Fibroblast of lung (primary cell): ENCODE results near the gene MYH10.

Experiments used
- EZH2 ChIP-seq: IDR thresholded peaks from 2 replicates; pipeline ENCODE4 v1.5.1; 2012; ENCODE audit warnings: low read length, control low read depth, mild to moderate bottlenecking; ENCODE audit errors: missing control alignments
- TF ChIP-seq, protein P1 (sequence below), 2 donors: IDR thresholded peaks in 1 of 2; conservative IDR thresholded peaks in 1 of 2; 1 replicate in 1 of 2; 2 replicates in 1 of 2; pipeline ENCODE4 v1.5.1; 2011 to 2012; ENCODE audit warnings: low read length in 2 of 2, control low read depth in 1 of 2, inconsistent platforms in 1 of 2, low read depth in 1 of 2, mild to moderate bottlenecking in 1 of 2

DNA sequence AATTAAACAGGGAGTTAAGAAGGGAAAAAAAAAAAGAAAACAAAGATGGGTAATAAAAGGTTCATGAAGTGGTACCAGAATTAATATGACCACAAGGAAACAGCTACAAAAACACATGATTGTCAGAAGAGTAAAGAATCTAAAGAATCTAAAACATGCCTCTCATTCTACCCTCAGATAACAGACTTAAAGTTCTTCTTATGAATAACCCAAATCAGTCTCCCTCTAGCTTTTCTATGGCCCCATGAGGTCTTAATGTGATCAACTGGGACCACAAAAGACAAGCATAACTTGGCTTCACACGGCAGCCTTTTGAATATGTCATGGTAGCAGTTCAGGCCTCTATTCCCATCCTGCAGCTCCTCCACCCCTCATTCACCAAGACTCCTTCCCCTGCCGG lies 6.9 kb downstream of the MYH10 start:
- TF ChIP-seq, protein P1, sequence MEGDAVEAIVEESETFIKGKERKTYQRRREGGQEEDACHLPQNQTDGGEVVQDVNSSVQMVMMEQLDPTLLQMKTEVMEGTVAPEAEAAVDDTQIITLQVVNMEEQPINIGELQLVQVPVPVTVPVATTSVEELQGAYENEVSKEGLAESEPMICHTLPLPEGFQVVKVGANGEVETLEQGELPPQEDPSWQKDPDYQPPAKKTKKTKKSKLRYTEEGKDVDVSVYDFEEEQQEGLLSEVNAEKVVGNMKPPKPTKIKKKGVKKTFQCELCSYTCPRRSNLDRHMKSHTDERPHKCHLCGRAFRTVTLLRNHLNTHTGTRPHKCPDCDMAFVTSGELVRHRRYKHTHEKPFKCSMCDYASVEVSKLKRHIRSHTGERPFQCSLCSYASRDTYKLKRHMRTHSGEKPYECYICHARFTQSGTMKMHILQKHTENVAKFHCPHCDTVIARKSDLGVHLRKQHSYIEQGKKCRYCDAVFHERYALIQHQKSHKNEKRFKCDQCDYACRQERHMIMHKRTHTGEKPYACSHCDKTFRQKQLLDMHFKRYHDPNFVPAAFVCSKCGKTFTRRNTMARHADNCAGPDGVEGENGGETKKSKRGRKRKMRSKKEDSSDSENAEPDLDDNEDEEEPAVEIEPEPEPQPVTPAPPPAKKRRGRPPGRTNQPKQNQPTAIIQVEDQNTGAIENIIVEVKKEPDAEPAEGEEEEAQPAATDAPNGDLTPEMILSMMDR (conservative IDR thresholded peaks at IDR 0.05 in 1 of 2, IDR thresholded peaks at IDR 0.05 in 1 of 2; ENCODE audit: low read depth in 1 of 2, low read length in 2 of 2): no peak
- TF ChIP-seq EZH2: no peak
